ENCODE results near the gene C19orf12.

DNA sequence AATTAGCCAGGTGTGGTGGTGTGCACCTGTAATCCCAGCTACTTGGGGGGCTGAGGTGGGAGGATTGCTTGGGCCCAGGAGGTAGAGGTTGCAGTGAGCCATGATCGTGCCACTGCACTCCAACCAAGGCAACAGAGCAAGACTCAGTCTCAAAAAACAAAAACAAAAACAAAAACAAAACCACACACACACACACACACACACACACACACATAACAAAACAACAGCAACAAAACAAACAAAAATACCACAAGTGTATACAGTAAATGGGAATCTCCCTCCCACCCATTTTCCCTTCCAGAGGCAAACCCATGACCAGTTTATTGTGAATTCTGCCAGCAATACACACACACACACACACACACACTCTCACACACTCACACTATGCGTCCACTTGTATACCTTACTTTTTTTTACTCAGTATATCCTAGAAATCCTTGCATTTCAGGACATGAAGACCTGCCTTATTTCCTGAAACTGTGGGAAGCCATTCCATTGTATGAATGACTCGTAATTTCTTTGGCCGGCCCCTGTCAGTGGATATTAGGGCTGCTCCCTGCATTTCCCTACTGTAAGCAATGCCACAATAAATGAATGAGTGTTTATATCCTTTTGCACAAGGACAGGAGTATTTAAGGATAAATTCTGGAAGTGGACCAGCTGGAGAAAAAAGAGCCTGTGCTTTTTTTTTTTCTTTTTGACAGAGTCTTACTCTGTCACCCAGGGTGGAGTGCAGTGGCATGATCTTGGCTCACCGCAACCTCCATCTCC lies 56.7 kb downstream of the C19orf12 start:
- no peak for TF ChIP-seq EP300 (IDR thresholded peaks at IDR 0.05; ENCODE audit: borderline replicate concordance)
- no peak for TF ChIP-seq REST (IDR thresholded peaks at IDR 0.05; ENCODE audit: low read depth)
- no peak for TF ChIP-seq TEAD4 (IDR thresholded peaks at IDR 0.05)
- TF ChIP-seq TAF1 (IDR thresholded peaks at IDR 0.05; ENCODE audit: low read depth) = no peak

Data from Ishikawa (cell line).